HS-27A (cell line): Measurements from ENCODE around the gene SLC26A1.

Source experiments
- DNase-seq: peaks from one replicate; pipeline ENCODE4 v3.0.0-alpha.2; 2012; ENCODE audit warnings: low read depth, missing footprints

SLC26A1 gene

DNA sequence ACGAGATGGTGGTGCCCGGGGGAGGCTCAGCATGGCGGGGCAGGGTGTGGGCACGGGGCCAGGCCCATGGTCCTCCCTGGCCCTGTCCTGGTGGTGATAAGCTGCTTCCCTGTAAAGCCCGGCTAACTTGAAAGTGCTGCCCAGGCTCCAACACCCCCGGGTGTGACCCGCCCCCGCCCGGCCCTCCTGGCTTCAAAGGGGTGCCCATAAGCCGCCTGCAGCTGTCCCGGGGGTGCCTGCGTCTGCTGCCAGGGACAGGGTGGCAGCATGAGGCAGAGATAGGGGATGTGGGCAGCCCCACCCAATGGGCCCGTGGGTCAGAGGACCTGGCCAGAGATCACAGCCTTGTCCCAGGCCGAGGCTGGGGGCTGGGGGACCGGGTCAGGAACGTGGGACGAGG, 36.3 kb upstream of the SLC26A1 start:
- no peak for DNase-seq

DNA sequence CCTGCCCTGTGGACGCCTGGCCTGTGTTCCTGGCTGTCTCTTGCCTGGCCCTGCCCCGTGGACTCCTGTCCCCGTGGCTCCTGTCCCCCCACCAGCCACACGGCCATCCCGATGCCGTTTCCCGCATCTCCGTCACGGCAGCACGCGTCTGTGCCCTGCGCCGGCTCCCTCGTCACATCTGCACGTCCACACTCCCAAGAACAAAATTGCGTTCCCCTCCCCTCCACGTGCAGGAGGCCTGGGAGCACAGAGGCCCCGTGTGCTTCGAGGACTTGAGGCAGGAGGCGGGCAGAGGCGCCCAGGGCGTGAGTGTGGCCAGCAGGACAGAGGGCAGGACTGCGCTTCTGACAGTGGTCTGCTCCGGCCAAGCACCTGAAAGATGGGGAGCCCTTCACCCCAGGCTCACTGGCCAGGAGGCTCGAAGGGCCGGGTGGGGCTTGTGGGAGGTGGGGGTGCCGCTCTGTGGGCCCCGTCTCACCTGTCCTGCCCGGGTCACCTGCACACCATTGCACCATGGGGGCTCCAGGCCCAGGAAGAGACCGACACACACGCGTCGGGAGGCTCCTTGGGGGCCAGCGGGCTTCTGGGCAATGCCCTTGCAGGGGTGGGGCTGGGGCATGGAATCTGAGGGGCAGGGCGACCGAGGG, 35.5 kb upstream of the SLC26A1 start:
- DNase-seq = no peak

- no peak for DNase-seq
Observed at GRCh38 chr4:1027915-1028238, 34.7 kb upstream of the SLC26A1 start.

- no peak for DNase-seq
Observed at GRCh38 chr4:1027219-1027914, 34.2 kb upstream of the SLC26A1 start.

GRCh38 chr4:1026115-1026514, 32.9 kb upstream of the SLC26A1 start:
- no peak for DNase-seq

DNA sequence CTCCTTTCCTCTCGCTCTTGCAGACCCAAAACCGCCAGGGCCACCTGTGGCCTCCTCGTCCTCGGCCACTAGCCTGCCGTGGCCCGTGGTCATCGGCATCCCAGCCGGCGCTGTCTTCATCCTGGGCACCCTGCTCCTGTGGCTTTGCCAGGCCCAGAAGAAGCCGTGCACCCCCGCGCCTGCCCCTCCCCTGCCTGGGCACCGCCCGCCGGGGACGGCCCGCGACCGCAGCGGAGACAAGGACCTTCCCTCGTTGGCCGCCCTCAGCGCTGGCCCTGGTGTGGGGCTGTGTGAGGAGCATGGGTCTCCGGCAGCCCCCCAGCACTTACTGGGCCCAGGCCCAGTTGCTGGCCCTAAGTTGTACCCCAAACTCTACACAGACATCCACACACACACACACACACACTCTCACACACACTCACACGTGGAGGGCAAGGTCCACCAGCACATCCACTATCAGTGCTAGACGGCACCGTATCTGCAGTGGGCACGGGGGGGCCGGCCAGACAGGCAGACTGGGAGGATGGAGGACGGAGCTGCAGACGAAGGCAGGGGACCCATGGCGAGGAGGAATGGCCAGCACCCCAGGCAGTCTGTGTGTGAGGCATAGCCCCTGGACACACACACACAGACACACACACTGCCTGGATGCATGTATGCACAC, 31.8 kb upstream of the SLC26A1 start:
- no peak for DNase-seq

DNA sequence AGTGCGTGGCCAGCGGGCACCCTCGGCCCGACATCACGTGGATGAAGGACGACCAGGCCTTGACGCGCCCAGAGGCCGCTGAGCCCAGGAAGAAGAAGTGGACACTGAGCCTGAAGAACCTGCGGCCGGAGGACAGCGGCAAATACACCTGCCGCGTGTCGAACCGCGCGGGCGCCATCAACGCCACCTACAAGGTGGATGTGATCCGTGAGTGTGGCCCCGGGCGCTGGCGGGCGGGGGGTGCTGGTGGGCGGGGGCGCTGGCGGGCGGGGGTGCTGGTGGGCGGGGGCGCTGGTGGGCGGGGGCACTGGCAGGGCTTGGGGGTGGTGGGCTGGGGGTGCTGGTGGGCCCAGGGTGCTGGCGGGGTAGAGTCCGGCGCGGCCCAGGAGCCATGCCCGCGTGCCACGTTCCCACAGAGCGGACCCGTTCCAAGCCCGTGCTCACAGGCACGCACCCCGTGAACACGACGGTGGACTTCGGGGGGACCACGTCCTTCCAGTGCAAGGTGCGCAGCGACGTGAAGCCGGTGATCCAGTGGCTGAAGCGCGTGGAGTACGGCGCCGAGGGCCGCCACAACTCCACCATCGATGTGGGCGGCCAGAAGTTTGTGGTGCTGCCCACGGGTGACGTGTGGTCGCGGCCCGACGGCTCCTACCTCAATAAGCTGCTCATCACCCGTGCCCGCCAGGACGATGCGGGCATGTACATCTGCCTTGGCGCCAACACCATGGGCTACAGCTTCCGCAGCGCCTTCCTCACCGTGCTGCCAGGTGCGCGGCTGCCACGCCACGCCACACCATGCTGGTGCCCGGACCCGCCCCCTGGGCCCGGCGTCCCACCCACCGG, 30.9 kb upstream of the SLC26A1 start:
- no peak for DNase-seq

GRCh38 chr4:1023075-1023640, 30.0 kb upstream of the SLC26A1 start:
- no peak for DNase-seq

DNA sequence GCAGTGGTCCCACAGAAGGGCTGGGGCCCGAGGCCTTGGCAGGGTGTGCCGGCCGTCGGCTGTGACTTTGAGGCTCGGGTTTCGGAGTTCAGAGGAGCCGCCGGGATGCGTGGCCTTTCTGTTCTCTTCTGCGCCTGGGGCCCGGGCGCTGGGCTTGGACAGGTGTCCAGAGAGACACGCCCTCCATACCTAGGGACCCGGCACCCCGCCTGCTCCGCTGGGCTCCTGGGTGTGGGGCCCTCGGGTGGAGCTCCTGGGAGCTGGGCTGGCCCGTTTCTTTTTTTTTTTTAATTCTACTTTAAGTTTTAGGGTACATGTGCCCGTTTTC, 29.5 kb upstream of the SLC26A1 start:
- DNase-seq = no peak

- DNase-seq = no peak
Observed at GRCh38 chr4:1022051-1022738, 29.0 kb upstream of the SLC26A1 start.

GRCh38 chr4:1021386-1022050, 28.3 kb upstream of the SLC26A1 start:
- DNase-seq = no peak

GRCh38 chr4:1019729-1020470, 26.7 kb upstream of the SLC26A1 start:
- no peak for DNase-seq

- no peak for DNase-seq
Observed at GRCh38 chr4:1019320-1019719, 26.1 kb upstream of the SLC26A1 start.

DNA sequence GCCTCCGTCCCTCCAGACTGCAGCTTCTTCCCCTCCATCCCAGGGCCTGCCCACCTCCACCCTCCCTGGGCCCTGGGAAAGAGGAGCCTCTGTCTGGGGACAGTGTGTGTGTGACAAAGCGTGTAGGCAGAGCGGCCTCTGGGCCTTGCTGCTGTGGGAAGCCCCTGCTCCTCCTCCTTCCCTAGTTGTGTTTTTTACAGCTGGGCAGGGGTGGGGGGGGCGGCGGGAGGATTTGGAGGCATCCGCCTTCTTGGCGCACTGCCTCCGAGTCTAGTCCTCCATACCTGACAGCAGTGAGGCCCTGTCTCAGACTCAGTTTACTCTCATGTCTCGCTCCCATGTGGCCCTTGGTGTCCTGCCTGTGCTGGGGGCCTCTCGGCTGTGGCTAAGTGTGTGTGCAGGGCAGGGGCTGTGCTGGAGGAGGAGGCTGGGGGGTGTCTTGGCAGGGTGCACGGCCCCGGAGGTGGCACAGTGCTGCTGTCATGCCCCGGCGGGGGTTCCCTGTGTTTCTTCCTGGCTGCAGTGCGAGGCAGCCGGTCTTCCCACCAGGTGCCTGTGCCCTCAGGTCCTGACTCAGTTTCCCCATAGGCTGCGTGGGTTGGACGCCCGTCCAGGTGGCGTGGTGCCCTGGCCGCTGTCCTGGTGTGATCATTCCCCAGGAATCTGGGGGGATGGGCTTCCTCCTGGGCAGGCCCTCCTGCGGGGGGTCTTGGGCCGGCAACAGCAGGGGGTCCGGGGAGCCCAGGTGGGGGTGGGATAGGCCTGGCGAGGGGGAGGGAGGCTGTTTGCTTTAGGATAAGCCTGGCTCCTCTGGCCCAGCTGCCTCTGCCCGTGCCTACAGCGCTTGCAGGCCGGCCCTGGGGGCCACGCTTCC, 25.2 kb upstream of the SLC26A1 start:
- DNase-seq = no peak

- DNase-seq = no peak
Observed at GRCh38 chr4:1017706-1018105, 24.5 kb upstream of the SLC26A1 start.

DNA sequence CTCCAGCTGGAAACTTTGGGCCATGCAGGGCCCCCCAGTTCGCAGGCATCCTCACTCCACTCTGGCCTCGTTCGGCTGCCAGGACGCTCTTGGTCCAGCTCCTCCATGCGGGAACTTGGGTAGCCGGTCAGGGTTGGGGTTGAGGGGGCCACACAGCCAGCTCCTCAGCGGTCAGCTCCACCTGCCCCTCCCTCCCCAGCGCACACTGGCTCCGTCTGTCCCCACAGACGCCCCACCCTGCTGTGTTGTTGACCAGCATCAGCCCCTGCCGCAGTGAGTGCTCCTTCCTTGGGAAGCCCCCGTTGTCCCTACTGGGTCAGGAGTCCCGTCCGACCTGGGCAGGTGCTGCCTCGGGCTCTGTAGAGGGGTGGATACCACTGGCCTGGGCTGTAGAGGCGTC, 24.0 kb upstream of the SLC26A1 start:
- DNase-seq = no peak

DNA sequence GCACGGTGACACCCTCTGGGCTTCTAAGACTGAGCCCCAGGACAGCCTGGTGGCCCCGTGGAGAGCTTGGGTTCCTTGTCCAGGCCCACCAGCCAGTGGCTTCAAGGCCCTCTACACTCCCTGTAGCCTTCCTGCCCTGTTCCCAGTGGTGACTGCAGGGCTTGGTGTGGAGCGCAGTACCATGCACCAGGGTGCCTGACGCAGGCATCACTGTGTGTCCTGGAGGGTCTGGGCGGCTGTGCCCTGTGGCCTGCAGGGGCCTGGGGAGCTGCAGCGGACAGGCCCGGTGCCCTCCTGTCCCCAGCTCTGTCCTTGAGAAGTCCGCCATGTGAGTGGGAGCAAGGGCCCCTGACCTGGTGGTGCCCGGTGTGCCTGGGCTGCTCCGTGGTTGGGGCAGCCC, 22.5 kb upstream of the SLC26A1 start:
- DNase-seq = no peak

DNA sequence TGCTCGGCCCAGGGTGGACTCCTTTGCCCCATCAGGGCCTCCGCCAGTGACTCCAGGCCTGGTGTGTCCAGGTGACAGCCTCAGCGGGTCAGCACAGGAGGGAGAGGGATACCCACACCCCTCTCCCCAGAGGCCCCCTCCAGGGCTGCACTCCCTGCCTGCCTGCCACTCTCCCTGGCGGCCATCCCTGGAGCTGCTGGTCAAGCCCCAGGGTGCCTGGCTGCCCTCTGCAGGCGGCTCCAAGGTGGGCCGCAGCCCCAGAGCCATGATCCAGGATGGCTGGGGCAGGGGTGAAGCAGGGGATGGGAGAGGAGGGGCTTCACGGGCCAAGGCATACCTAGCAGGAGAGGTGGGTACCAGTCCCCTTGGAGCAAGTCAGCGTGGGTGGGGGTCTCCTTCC, 22.0 kb upstream of the SLC26A1 start:
- DNase-seq = no peak

- DNase-seq = no peak
Observed at GRCh38 chr4:1014291-1015167, 21.3 kb upstream of the SLC26A1 start.
